ENCODE data around the gene CTNND2.

- TF ChIP-seq FOXM1 (IDR thresholded peaks at IDR 0.05; ENCODE audit: borderline replicate concordance) (no peak), FOXA1 (IDR thresholded peaks at IDR 0.05) (no peak), TARDBP (IDR thresholded peaks at IDR 0.05) (no peak), LEF1 (IDR thresholded peaks at IDR 0.05; ENCODE audit: borderline replicate concordance) (no peak), FOXK2 (IDR thresholded peaks at IDR 0.05) (no peak), HDGF (IDR thresholded peaks at IDR 0.05; ENCODE audit: borderline replicate concordance) (no peak), PKNOX1 (IDR thresholded peaks at IDR 0.05) (no peak), BHLHE40 (IDR thresholded peaks at IDR 0.05; ENCODE audit: borderline replicate concordance) (no peak), ELF4 (IDR thresholded peaks at IDR 0.05) (no peak), CTBP1 (IDR thresholded peaks at IDR 0.05; ENCODE audit: borderline replicate concordance) (no peak), NFRKB (IDR thresholded peaks at IDR 0.05) (no peak)
Measured at GRCh38 chr5:11679676-11680075, 224.6 kb downstream of the CTNND2 start.

Data from HEK293T (cell line).